Stomach smooth muscle (tissue), 2 donors: ENCODE measurements around the gene HNRNPLL.
"Not testable (repeated sequence)": the region's sequence is repeated elsewhere in the genome, so short reads cannot be mapped to it uniquely, and the experiment has no call there.

Experiments used
- H3K27ac ChIP-seq: one replicate; pipeline ENCODE4 v1.7.0; 2013; ENCODE audit warnings: mild to moderate bottlenecking, low read length, inconsistent platforms
- H3K27me3 ChIP-seq, 2 donors: one replicate each; pipeline ENCODE4 v1.7.0; 2013; ENCODE audit warnings: low read length in 2 of 2; ENCODE audit not compliant: insufficient read depth in 2 of 2, control insufficient read depth in 1 of 2
- H3K36me3 ChIP-seq, 2 donors: one replicate each; pipeline ENCODE4 v1.7.0; 2013; ENCODE audit warnings: low read length in 2 of 2; ENCODE audit not compliant: control insufficient read depth in 2 of 2, insufficient read depth in 2 of 2
- H3K4me1 ChIP-seq: one replicate; pipeline ENCODE4 v1.7.0; 2013; ENCODE audit warnings: low read length; ENCODE audit not compliant: control insufficient read depth, insufficient read depth
- H3K4me3 ChIP-seq, 2 donors: one replicate each; pipeline ENCODE4 v1.7.0; 2013; ENCODE audit warnings: low read length in 2 of 2
- H3K9ac ChIP-seq, 2 donors: one replicate each; pipeline ENCODE4 v1.7.0; 2013; ENCODE audit warnings: low read length in 2 of 2, mild to moderate bottlenecking in 1 of 2
- H3K9me3 ChIP-seq, 2 donors: one replicate each; pipeline ENCODE4 v1.7.0; 2013; ENCODE audit warnings: low read length in 2 of 2; ENCODE audit not compliant: control insufficient read depth in 2 of 2
- donor health status: healthy.
- donor health status: Pancreatic carcinoma.

Gene HNRNPLL

GRCh38 chr2:38619458-38620164 is 16.9 kb upstream of the HNRNPLL start:
- Histone ChIP-seq H3K9me3 (no peaks in the 10 kb centered on the region), H3K4me1 (peaks cover 4% of the 10 kb centered on the region), H3K36me3 (no peaks in the 10 kb centered on the region), H3K4me3 (no peak overlapping the region), H3K27me3 (no peaks in the 10 kb centered on the region), H3K9ac (no peak overlapping the region), H3K27ac (no peak overlapping the region)

DNA sequence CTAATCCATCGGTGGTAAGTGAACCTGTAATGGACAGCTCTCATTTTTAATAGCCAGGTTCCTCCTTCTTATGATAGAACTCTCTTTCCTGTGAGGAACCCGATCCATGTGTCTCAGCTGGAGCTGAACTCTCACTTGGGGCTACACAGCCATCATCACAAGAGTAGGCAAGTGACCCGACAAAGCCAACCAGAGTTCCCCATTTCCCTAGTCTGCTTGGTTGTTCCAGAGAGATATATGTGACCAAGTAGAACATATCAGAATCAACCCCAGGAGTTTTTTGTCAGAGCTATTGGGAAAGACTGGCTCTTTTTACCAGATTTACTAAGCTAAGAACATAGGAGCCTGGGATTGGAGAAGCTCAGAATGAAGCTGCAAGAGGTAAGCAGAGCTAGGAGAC is 14.6 kb upstream of the HNRNPLL start:
- Histone ChIP-seq H3K4me1 (peaks cover 6% of the 10 kb centered on the region), H3K4me3 (no peak overlapping the region), H3K36me3 (no peaks in the 10 kb centered on the region), H3K9ac (no peak overlapping the region), H3K9me3 (no peaks in the 10 kb centered on the region), H3K27ac (no peak overlapping the region), H3K27me3 (no peaks in the 10 kb centered on the region)

DNA sequence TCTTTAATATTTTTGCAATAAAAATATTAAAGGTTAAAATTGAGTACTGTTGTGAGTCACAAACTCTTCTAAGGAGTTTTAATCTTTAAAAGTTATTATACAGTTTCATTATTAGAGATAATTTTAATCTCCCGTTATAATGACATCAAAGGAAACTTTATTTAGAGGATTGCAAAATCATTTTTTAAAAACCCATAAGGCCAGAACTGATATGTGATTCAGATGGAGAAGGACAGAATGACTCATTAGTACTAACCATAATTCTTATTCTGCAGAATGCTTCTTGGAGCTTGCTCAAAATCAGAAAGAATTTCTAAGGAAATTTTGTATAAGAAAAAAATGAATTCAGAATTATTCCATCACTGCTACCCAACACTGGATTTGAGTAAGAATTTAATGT is 12.5 kb upstream of the HNRNPLL start:
- Histone ChIP-seq H3K9me3 (no peaks in the 10 kb centered on the region), H3K4me1 (peaks cover 6% of the 10 kb centered on the region), H3K36me3 (no peaks in the 10 kb centered on the region), H3K27me3 (no peaks in the 10 kb centered on the region), H3K27ac (no peak overlapping the region), H3K4me3 (no peak overlapping the region), H3K9ac (no peak overlapping the region)

DNA sequence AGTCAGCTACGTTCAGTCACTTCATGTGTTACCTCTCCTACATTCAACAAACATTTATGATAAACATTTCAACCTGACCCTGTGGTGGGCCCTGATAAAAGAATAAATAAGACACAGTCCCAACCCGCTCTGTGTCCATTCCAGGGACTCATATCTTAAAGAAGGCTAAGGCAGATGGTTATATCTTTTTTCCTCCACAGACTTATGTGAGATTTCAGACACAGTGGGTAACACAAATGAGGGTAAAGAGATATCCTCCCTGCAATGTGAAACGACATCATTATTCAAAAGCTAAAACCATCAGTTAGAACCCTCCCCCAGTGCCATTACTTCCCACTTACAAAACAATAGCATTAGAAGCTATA is 11.1 kb upstream of the HNRNPLL start:
- H3K9ac ChIP-seq, result no peak overlapping the region
- no peaks in the 10 kb centered on the region for H3K36me3 ChIP-seq
- H3K27ac ChIP-seq, result no peak overlapping the region
- H3K4me1 ChIP-seq, result peaks cover 2% of the 10 kb centered on the region
- no peak overlapping the region for H3K4me3 ChIP-seq
- no peaks in the 10 kb centered on the region for H3K9me3 ChIP-seq
- no peaks in the 10 kb centered on the region for H3K27me3 ChIP-seq

- no peaks in the 10 kb centered on the region for H3K9me3 ChIP-seq
- H3K4me3 ChIP-seq, result no peak overlapping the region
- peaks cover 2% of the 10 kb centered on the region for H3K4me1 ChIP-seq
- no peaks in the 10 kb centered on the region for H3K36me3 ChIP-seq
- H3K27ac ChIP-seq, result no peak overlapping the region
- H3K27me3 ChIP-seq, result no peaks in the 10 kb centered on the region
- H3K9ac ChIP-seq, result no peak overlapping the region
Measured at GRCh38 chr2:38613126-38613848, 10.6 kb upstream of the HNRNPLL start.

GRCh38 chr2:38610851-38611801 is 8.4 kb upstream of the HNRNPLL start:
- Histone ChIP-seq H3K4me3 (no peak overlapping the region), H3K9ac (no peak overlapping the region), H3K4me1 (peaks cover 2% of the 10 kb centered on the region), H3K27ac (no peak overlapping the region), H3K9me3 (no peaks in the 10 kb centered on the region), H3K27me3 (no peaks in the 10 kb centered on the region), H3K36me3 (no peaks in the 10 kb centered on the region)

DNA sequence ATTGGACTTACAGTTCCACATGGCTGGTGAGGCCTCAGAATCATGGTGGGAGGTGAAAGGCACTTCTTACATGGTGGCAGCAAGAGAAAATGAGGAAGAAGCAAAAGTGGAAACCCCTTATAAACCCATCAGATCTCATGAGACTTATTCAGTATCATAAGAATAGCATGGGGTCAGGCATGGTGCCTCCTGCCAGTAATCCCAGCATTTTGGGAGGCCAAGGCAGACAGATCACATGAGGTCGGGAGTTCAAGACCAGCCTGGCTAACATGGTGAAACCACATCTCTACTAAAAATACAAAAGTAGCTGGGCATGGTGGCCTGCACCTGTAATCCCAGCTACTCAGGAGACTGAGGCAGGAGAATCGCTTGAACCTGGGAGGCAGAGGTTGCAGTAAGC is 6.5 kb upstream of the HNRNPLL start:
- H3K27me3 ChIP-seq, H3K36me3 ChIP-seq, H3K9me3 ChIP-seq: not testable (repeated sequence)

DNA sequence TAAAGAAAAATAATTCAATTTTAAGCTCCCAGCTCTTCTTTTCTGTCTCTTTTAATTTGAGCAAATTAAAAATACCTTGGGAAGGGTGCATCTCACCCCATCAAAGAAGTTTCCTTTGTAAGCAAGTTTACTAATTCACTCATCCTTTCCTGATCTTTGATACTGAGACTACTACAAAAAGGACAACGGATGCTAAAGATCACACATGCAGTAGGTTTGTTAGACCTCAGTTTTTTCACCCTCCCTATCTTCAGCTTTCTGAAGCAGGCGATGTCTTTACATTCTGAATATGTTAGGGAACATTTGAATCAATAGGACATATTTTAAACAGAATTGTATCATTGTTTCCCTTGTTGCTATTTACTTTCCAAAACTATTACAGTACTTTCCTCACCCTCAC is 6.0 kb upstream of the HNRNPLL start:
- Histone ChIP-seq H3K36me3 (no peaks in the 10 kb centered on the region), H3K9me3 (no peaks in the 10 kb centered on the region), H3K4me3 (no peak overlapping the region), H3K9ac (no peak overlapping the region), H3K4me1 (peaks cover 4% of the 10 kb centered on the region), H3K27ac (no peak overlapping the region), H3K27me3 (no peaks in the 10 kb centered on the region)

More for the DNA sequence above, 6.5 kb upstream of the HNRNPLL start:
- H3K27ac ChIP-seq, H3K4me3 ChIP-seq, H3K9ac ChIP-seq, H3K4me1 ChIP-seq: not testable (repeated sequence)

- Histone ChIP-seq H3K36me3 (no peaks in the 10 kb centered on the region), H3K4me1 (peaks cover 7% of the 10 kb centered on the region), H3K4me3 (no peak overlapping the region), H3K9ac (no peak overlapping the region), H3K27ac (no peak overlapping the region), H3K9me3 (no peaks in the 10 kb centered on the region), H3K27me3 (no peaks in the 10 kb centered on the region)
Measured at GRCh38 chr2:38605298-38605830, 2.6 kb upstream of the HNRNPLL start.

DNA sequence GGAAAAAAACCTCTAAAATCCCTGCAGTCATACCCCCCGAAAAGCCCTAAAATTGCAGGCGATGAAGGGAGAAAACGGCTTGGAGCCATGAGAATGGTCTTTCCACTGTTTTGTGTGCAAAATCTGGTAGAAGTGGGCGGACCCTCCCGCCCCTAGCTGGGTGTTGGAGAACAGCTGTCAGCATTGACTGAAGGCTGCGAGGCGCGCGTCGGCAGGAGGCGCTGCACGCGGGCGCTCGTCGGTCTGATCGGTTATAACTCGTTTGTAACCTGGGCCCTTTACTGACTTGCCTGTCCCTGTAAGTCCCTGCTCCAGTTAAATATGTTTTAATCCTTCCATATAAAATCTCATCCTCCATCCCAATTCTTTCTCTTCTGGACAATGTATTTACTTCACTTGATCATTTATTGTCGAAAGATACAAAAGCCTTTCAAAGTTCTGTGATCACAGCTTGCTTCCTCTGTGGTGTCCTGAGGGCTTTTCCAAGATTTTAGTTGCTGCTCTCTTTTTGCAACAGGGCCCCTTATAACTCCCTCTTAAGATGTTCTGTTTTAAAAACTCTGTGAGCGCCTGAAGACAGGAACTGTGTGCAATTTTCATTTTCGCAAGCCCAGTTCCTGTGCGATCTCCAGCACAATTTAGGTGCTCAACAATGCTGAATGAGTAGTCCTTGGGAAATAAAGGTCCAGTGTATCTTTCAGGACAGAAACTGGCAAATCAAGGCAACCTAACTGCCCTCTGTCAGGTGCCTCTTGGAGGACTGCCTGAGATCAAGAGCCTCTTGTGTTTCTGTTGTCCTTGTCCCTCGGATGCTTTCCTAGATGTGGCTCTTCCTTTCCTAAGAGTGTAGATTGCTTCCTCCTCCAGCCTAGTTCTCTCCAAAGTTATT is 918 bp upstream of the HNRNPLL start:
- peak overlapping the region; percentile 85 to 90 for H3K4me3 ChIP-seq
- no peaks in the 10 kb centered on the region for H3K36me3 ChIP-seq
- H3K27ac ChIP-seq, result peak overlapping the region; percentile 96
- H3K27me3 ChIP-seq, result no peaks in the 10 kb centered on the region
- peaks cover 9% of the 10 kb centered on the region for H3K4me1 ChIP-seq
- peak overlapping the region; percentile 66 to 69 for H3K9ac ChIP-seq
- H3K9me3 ChIP-seq, result no peaks in the 10 kb centered on the region
